Spleen (tissue), 11 donors: Measurements from ENCODE around the gene IL1RAPL1. TPM values are rescaled to one million over a fixed set of nuclear protein-coding genes. Genes with fewer than 3 reads are reported as not detected.

Experiments used
- DNase-seq: peaks from one replicate; pipeline ENCODE4 v3.0.0-alpha.2; 2020
- H3K27ac ChIP-seq, 8 donors: fragments of 200-600 bp; sonication (generic) in 7 of 8; 1 replicate in 4 of 8; 2 replicates in 4 of 8; pipeline versions ENCODE4 v1.5.0 to v1.8.0; 2016 to 2021; ENCODE audit warnings: inconsistent platforms in 4 of 8, mild to moderate bottlenecking in 4 of 8, moderate library complexity in 1 of 8
- H3K27me3 ChIP-seq, 7 donors: fragments of 200-600 bp; sonication (generic) in 6 of 7; replicated peaks in 1 of 7; 1 replicate in 4 of 7; 2 replicates in 3 of 7; pipeline versions ENCODE4 v1.5.0 to v1.8.0; 2016 to 2021; ENCODE audit warnings: inconsistent platforms in 3 of 7, mild to moderate bottlenecking in 1 of 7
- H3K36me3 ChIP-seq, 6 donors: fragments of 200-600 bp; sonication (generic) in 5 of 6; 1 replicate in 4 of 6; 2 replicates in 2 of 6; pipeline versions ENCODE4 v1.5.0 to v1.8.0; 2016 to 2021; ENCODE audit warnings: inconsistent platforms in 2 of 6
- H3K4me1 ChIP-seq, 6 donors: fragments of 200-600 bp; sonication (generic) in 5 of 6; 1 replicate in 3 of 6; 2 replicates in 3 of 6; pipeline versions ENCODE4 v1.5.0 to v1.8.0; 2016 to 2021; ENCODE audit warnings: inconsistent platforms in 3 of 6
- H3K4me3 ChIP-seq, 8 donors: fragments of 200-600 bp; sonication (generic) in 7 of 8; 1 replicate in 4 of 8; 2 replicates in 4 of 8; pipeline versions ENCODE4 v1.5.0 to v1.8.0; 2016 to 2021; ENCODE audit warnings: inconsistent platforms in 4 of 8, mild to moderate bottlenecking in 4 of 8, moderate library complexity in 2 of 8
- H3K9me3 ChIP-seq, 8 donors: fragments of 200-600 bp; sonication (generic) in 7 of 8; 1 replicate in 4 of 8; 2 replicates in 4 of 8; pipeline versions ENCODE4 v1.5.0 to v1.8.0; 2016 to 2021; ENCODE audit warnings: inconsistent platforms in 4 of 8
- POLR2A ChIP-seq, 3 donors: fragments of 450-650 bp; IDR thresholded peaks; one replicate each; pipeline ENCODE4 v1.5.1; 2017; ENCODE audit warnings: antibody characterized with exemption in 3 of 3, mild to moderate bottlenecking in 1 of 3
- POLR2AphosphoS5 ChIP-seq, 3 donors: sonication (generic); formaldehyde crosslinking; IDR thresholded peaks; one replicate each; pipeline ENCODE4 v1.5.1; 2017; ENCODE audit warnings: antibody characterized with exemption in 3 of 3
- WGBS, 5 donors: extraction: QIAGEN DNeasy Blood & Tissue Kit in 3 of 5; methylation state at CpG; one replicate each; pipeline versions ENCODE4 v1.1.5 to v1.1.7; 2013 to 2018; 5-methylcytosine and 5-hydroxymethylcytosine counted together
- intact Hi-C: fragments of 100-400 bp; cut with DNase I; formaldehyde crosslinking; loops from one replicate; pipeline ENCODE4 v1.15.0; 2023; ENCODE audit warnings: low total_unique reads
- polyA plus RNA-seq, 3 donors: library from polyadenylated mRNA; stranded (reverse); fragments of 200-250 nt; gene quantifications; one replicate each; pipeline ENCODE4 v1.2.1, GENCODE V29; 2013
- total RNA-seq, 7 donors: library from RNA; depleted of rRNA in 3 of 7; stranded (reverse); fragments of >200 nt in 3 of 7; fragmentation: NEBNext Ultra II Directional in 4 of 7; extraction: Animal tissue kit (Norgen Biotek cat#: 25700) in 4 of 7; gene quantifications; one replicate each; pipeline versions ENCODE4 v1.1.0 to v1.2.1, GENCODE V29; 2016 to 2021
- TF ChIP-seq, protein P1 (sequence below), 11 experiments: fragments of 200-600 bp in 7 of 11; fragments of 450-650 bp in 4 of 11; sonication (generic) in 4 of 11; IDR thresholded peaks in 8 of 11; conservative IDR thresholded peaks in 3 of 11; 1 replicate in 7 of 11; 2 replicates in 4 of 11; pipeline versions ENCODE4 v1.4.0 to v1.8.0; 2016 to 2021; ENCODE audit warnings: antibody characterized with exemption in 11 of 11, inconsistent platforms in 4 of 11, mild to moderate bottlenecking in 1 of 11
- donor health status: healthy with polysubstance abuse.
- donor health status: DM: no; HTN: no; CAD: no; lungs with moderate emphysema.
- donor health status: DM: no; HTN: no; CAD: no.
- donor health status: Bipolar disorder and iron deficiency.
- donor health status: healthy.
- donor health status: DM: no; HTN: no; CAD: no.
- donor health status: DM: yes; HTN: yes; CAD: no.

The IL1RAPL1 gene
- total and polyA plus RNA-seq, 10 donors: 0.03 to 0.19 TPM; not detected in 8

- Histone ChIP-seq H3K9me3 (no peaks in the 10 kb centered on the region), H3K4me3 (no peak overlapping the region), H3K36me3 (no peaks in the 10 kb centered on the region), H3K27ac (no peak overlapping the region), H3K27me3 (peaks cover 0 to 21% (median 0%) of the 10 kb centered on the region in 7 donors), H3K4me1 (no peaks in the 10 kb centered on the region)
- DNase-seq: no peak
- TF ChIP-seq POLR2AphosphoS5 (IDR thresholded peaks at IDR 0.05) (no peak), POLR2A (IDR thresholded peaks at IDR 0.05) (no peak)
- TF ChIP-seq, protein P1, sequence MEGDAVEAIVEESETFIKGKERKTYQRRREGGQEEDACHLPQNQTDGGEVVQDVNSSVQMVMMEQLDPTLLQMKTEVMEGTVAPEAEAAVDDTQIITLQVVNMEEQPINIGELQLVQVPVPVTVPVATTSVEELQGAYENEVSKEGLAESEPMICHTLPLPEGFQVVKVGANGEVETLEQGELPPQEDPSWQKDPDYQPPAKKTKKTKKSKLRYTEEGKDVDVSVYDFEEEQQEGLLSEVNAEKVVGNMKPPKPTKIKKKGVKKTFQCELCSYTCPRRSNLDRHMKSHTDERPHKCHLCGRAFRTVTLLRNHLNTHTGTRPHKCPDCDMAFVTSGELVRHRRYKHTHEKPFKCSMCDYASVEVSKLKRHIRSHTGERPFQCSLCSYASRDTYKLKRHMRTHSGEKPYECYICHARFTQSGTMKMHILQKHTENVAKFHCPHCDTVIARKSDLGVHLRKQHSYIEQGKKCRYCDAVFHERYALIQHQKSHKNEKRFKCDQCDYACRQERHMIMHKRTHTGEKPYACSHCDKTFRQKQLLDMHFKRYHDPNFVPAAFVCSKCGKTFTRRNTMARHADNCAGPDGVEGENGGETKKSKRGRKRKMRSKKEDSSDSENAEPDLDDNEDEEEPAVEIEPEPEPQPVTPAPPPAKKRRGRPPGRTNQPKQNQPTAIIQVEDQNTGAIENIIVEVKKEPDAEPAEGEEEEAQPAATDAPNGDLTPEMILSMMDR (IDR thresholded peaks at IDR 0.05 in 8 of 11, conservative IDR thresholded peaks at IDR 0.05 in 3 of 11): no peak
- 63 to 85% (median 74%) methylated on average over 4 of the region's 4 CpGs for WGBS, 5 donors
- intact Hi-C loops: no loop called here
Observed at GRCh38 chrX:28582511-28582910, 4.7 kb upstream of the IL1RAPL1 start.

- no peaks in the 10 kb centered on the region for H3K36me3 ChIP-seq
- intact Hi-C loops: no loop called here
- H3K27me3 ChIP-seq: peaks cover 0 to 28% (median 0%) of the 10 kb centered on the region in 7 donors
- no peak for TF ChIP-seq POLR2AphosphoS5 (IDR thresholded peaks at IDR 0.05)
- TF ChIP-seq POLR2A (IDR thresholded peaks at IDR 0.05): no peak
- TF ChIP-seq, protein P1 (IDR thresholded peaks at IDR 0.05 in 8 of 11, conservative IDR thresholded peaks at IDR 0.05 in 3 of 11): no peak
- DNase-seq: no peak
- H3K27ac ChIP-seq: no peak overlapping the region
- no peaks in the 10 kb centered on the region for H3K9me3 ChIP-seq
- no peak overlapping the region for H3K4me3 ChIP-seq
- no peaks in the 10 kb centered on the region for H3K4me1 ChIP-seq
Observed at GRCh38 chrX:28584025-28584424, 3.2 kb upstream of the IL1RAPL1 start.

DNA sequence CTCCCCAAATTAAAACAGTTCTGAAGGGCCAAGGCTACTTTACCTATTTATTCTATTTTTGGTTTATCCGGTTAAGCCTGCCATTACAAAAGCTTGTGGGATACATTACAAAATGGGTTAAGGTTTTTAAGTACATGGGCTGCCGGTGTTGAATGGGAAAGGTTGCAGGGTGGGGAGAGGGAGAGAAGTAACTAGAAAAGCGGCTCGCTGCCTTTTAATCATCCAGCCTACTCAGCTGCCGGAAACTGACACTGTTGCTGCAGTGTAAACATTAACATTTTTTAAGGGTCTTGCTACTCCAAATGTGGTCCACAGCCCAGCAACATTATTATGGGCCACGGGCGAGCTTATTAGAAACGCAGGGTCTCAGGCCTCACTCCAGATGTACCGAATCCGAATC is 1.5 kb upstream of the IL1RAPL1 start:
- 15 to 35% (median 27%) methylated on average over 7 to 10 of the region's 10 CpGs for WGBS, 5 donors
- intact Hi-C loops: no loop called here
- no peak for DNase-seq

GRCh38 chrX:28586286-28586685 is 960 bp upstream of the IL1RAPL1 start:
- Histone ChIP-seq H3K4me1 (no peaks in the 10 kb centered on the region), H3K36me3 (no peaks in the 10 kb centered on the region), H3K27me3 (peaks cover 0 to 34% (median 0%) of the 10 kb centered on the region in 7 donors), H3K27ac (no peak overlapping the region), H3K4me3 (peak overlapping the region in 2 of 8 donors; percentile 1 to 34), H3K9me3 (no peaks in the 10 kb centered on the region)
- TF ChIP-seq POLR2A (IDR thresholded peaks at IDR 0.05) (no peak), POLR2AphosphoS5 (IDR thresholded peaks at IDR 0.05) (no peak)
- TF ChIP-seq, protein P1 (IDR thresholded peaks at IDR 0.05 in 8 of 11, conservative IDR thresholded peaks at IDR 0.05 in 3 of 11): no peak
- DNase-seq: no peak
- 4 to 29% (median 8%) methylated on average over 8 to 9 of the region's 9 CpGs for WGBS, 5 donors
- intact Hi-C loops: no loop called here

More for the DNA sequence above, 1.5 kb upstream of the IL1RAPL1 start:
- peaks cover 0 to 34% (median 0%) of the 10 kb centered on the region in 7 donors for H3K27me3 ChIP-seq
- peak overlapping the region in 1 of 8 donors; percentile 34 for H3K4me3 ChIP-seq
- H3K27ac ChIP-seq: no peak overlapping the region
- H3K4me1 ChIP-seq: no peaks in the 10 kb centered on the region
- no peaks in the 10 kb centered on the region for H3K36me3 ChIP-seq
- TF ChIP-seq POLR2AphosphoS5 (IDR thresholded peaks at IDR 0.05) (no peak), POLR2A (IDR thresholded peaks at IDR 0.05) (no peak)
- TF ChIP-seq, protein P1 (IDR thresholded peaks at IDR 0.05 in 8 of 11, conservative IDR thresholded peaks at IDR 0.05 in 3 of 11): no peak
- no peaks in the 10 kb centered on the region for H3K9me3 ChIP-seq
